Measurements from ENCODE around the gene OLA1. TPM values are rescaled to one million over a fixed set of nuclear protein-coding genes. Genes with fewer than 3 reads are reported as not detected.

The OLA1 gene
- polyA plus RNA-seq, 2 of the 4 experiments (the other 2 are of a cell fraction) = 127 to 226 TPM

- DNase-seq (ENCODE audit: low read depth in 1 of 2, low spot score in 1 of 2) = no peak
- H3K4me2 ChIP-seq = 0 out of 3 replicates have a peak overlapping the region, but pooled peaks have one; percentile 43
- no peak for TF ChIP-seq REST (IDR thresholded peaks at IDR 0.05)
- no peak for TF ChIP-seq EHMT2 (IDR thresholded peaks at IDR 0.05; ENCODE audit: low read depth)
- TF ChIP-seq RFX5 (IDR thresholded peaks at IDR 0.05) = no peak
- no peak for TF ChIP-seq FOXS1 (CRISPR knock-in tag; IDR thresholded peaks at IDR 0.05)
- TF ChIP-seq RNF2 (IDR thresholded peaks at IDR 0.05; ENCODE audit: borderline replicate concordance, low read depth) = no peak
- TF ChIP-seq TP53 (CRISPR knock-in tag; IDR thresholded peaks at IDR 0.05) = no peak
- no peak for TF ChIP-seq CBX8 (IDR thresholded peaks at IDR 0.05)
- TF ChIP-seq POLR2A (IDR thresholded peaks at IDR 0.05; ENCODE audit: low read length) = no peak
- no peak for TF ChIP-seq TFCP2L1 (CRISPR knock-in tag; IDR thresholded peaks at IDR 0.05)
- no peak for TF ChIP-seq HEYL (CRISPR knock-in tag; IDR thresholded peaks at IDR 0.05)
- no peak for TF ChIP-seq MAFK (IDR thresholded peaks at IDR 0.05; ENCODE audit: partially characterized antibody)
- TF ChIP-seq BHLHE40 (IDR thresholded peaks at IDR 0.05; ENCODE audit: low read depth, low read length) = no peak
- no peak for TF ChIP-seq HOXB13 (CRISPR knock-in tag; IDR thresholded peaks at IDR 0.05; ENCODE audit: low read depth)
- no peak for TF ChIP-seq POLR2AphosphoS2 (conservative IDR thresholded peaks at IDR 0.05; ENCODE audit: low read length)
- no peak for TF ChIP-seq MYC (IDR thresholded peaks at IDR 0.05; ENCODE audit: borderline replicate concordance, low read length)
- TF ChIP-seq HES2 (IDR thresholded peaks at IDR 0.05) = no peak
- TF ChIP-seq SMC3 (IDR thresholded peaks at IDR 0.05) = no peak
- 0 out of 6 replicates have a peak overlapping the region, but pooled peaks of 1 of the 2 experiments have one; percentile 14 for H3K27ac ChIP-seq
- H3K4me1 ChIP-seq = peaks cover 42% of the 10 kb centered on the region
- no peak for FAIRE-seq
- 80% methylated on average over 4 of the region's 4 CpGs for WGBS (ENCODE audit: missing lambda C conversion rate)
- ATAC-seq = peak; percentile 50 to 71; a peak in 4 of 6 replicates
- ChIA-PET CTCF (interaction anchor here (0.6 to 0.8 kb wide), 2 partner anchors 91 to 106 kb away, joined by 3 read pairs; no protein-coding TSS in a partner anchor), POLR2A (interaction anchor here (0.5 to 1.0 kb wide), 2 partner anchors 13 to 272 kb away, joined by 4 read pairs; partner anchors contain the start of gene OLA1)
- no peaks in the 10 kb centered on the region for H3K9me3 ChIP-seq
- H3K4me3 ChIP-seq = no peak overlapping the region
These were observed 12.7 kb downstream of the OLA1 start for GRCh38 chr2:174235680-174236079.

GRCh38 chr2:174233771-174234275 lies 14.5 kb downstream of the OLA1 start:
- ChIA-PET POLR2A (no interaction called here), CTCF (no interaction called here)
- no peak for ATAC-seq
- no peak for DNase-seq (ENCODE audit: low read depth in 1 of 2, low spot score in 1 of 2)
- 82% methylated on average over 1 of the region's 1 CpG for WGBS (ENCODE audit: missing lambda C conversion rate)
- H3K4me1 ChIP-seq = peaks cover 36% of the 10 kb centered on the region
- H3K4me3 ChIP-seq = no peak overlapping the region
- H3K4me2 ChIP-seq = no peak overlapping the region; the same call in 2 of the 3 replicates
- H3K9me3 ChIP-seq = no peaks in the 10 kb centered on the region
- no peak overlapping the region for H3K27ac ChIP-seq
- FAIRE-seq = no peak
- no peak for TF ChIP-seq RNF2 (IDR thresholded peaks at IDR 0.05; ENCODE audit: borderline replicate concordance, low read depth)
- TF ChIP-seq ZNF302 (CRISPR knock-in tag; IDR thresholded peaks at IDR 0.05) = no peak
- no peak for TF ChIP-seq RAD21 (conservative IDR thresholded peaks at IDR 0.05 in 1 of 2, IDR thresholded peaks at IDR 0.05 in 1 of 2)
- TF ChIP-seq CTCF (IDR thresholded peaks at IDR 0.05) = no peak
- TF ChIP-seq HDAC2 (IDR thresholded peaks at IDR 0.05) = no peak
- no peak for TF ChIP-seq FOSB (CRISPR knock-in tag; IDR thresholded peaks at IDR 0.05)
- TF ChIP-seq CBX2 (IDR thresholded peaks at IDR 0.05; ENCODE audit: borderline replicate concordance, low read depth) = no peak
- TF ChIP-seq BCL3 (IDR thresholded peaks at IDR 0.05) = no peak
- TF ChIP-seq POLR2A (IDR thresholded peaks at IDR 0.05; ENCODE audit: low read length) = no peak
- no peak for TF ChIP-seq RARB (CRISPR knock-in tag; IDR thresholded peaks at IDR 0.05)
- no peak for TF ChIP-seq TFCP2L1 (CRISPR knock-in tag; IDR thresholded peaks at IDR 0.05)
- no peak for TF ChIP-seq SMC3 (IDR thresholded peaks at IDR 0.05)
- no peak for TF ChIP-seq HMGXB4 (CRISPR knock-in tag; IDR thresholded peaks at IDR 0.05; ENCODE audit: borderline replicate concordance)
- TF ChIP-seq JUNB (IDR thresholded peaks at IDR 0.05) = no peak
- no peak for TF ChIP-seq POLR2AphosphoS2 (conservative IDR thresholded peaks at IDR 0.05; ENCODE audit: low read length)
- TF ChIP-seq PBX3 (IDR thresholded peaks at IDR 0.05) = no peak

All from A549 (cell line).